Thyroid gland (tissue), 4 donors: Measurements from ENCODE around the gene CCDC184. TPM values are rescaled to one million over a fixed set of nuclear protein-coding genes. Genes with fewer than 3 reads are reported as not detected.
A peak's percentile ranks its signal among the peaks of the same experiment; 100 is the strongest.
"Not testable (repeated sequence)": the region's sequence is repeated elsewhere in the genome, so short reads cannot be mapped to it uniquely, and the experiment has no call there.

Experiments used
- DNase-seq, 2 donors: peaks; one replicate each; pipeline ENCODE4 v3.0.0-alpha.2; 2019
- H3K27ac ChIP-seq, 3 donors: fragments of 200-600 bp; sonication (generic); 1 replicate in 2 of 3; 2 replicates in 1 of 3; pipeline ENCODE4 v1.5.1; 2016 to 2019; ENCODE audit warnings: mild to moderate bottlenecking in 1 of 3, moderate library complexity in 1 of 3
- H3K27me3 ChIP-seq: fragments of 200-600 bp; sonication (generic); one replicate; pipeline ENCODE4 v1.5.1; 2019
- H3K36me3 ChIP-seq, 2 donors: fragments of 200-600 bp; sonication (generic); one replicate each; pipeline ENCODE4 v1.5.1; 2016 to 2019
- H3K4me1 ChIP-seq, 2 donors: fragments of 200-600 bp; sonication (generic); one replicate each; pipeline ENCODE4 v1.5.1; 2017 to 2019
- H3K4me3 ChIP-seq, 3 donors: fragments of 200-600 bp; sonication (generic); replicated peaks in 1 of 3; 1 replicate in 2 of 3; 2 replicates in 1 of 3; pipeline ENCODE4 v1.5.1; 2016; ENCODE audit warnings: mild to moderate bottlenecking in 1 of 3
- H3K9me3 ChIP-seq: fragments of 200-600 bp; sonication (generic); one replicate; pipeline ENCODE4 v1.5.1; 2017
- CTCF ChIP-seq, 6 experiments: fragments of 200-600 bp in 3 of 6; fragments of 450-650 bp in 3 of 6; sonication (generic) in 3 of 6; IDR thresholded peaks; one replicate each; pipeline ENCODE4 v1.5.1; 2016 to 2019; ENCODE audit warnings: antibody characterized with exemption in 6 of 6, mild to moderate bottlenecking in 2 of 6, inconsistent platforms in 1 of 6, moderate library complexity in 1 of 6
- POLR2A ChIP-seq, 2 donors: fragments of 450-650 bp; IDR thresholded peaks; one replicate each; pipeline ENCODE4 v1.6.1; 2017; ENCODE audit warnings: antibody characterized with exemption in 2 of 2, mild to moderate bottlenecking in 2 of 2, moderate library complexity in 1 of 2
- WGBS, 2 donors: methylation state at CpG; one replicate each; pipeline ENCODE4 v1.1.5; 2017; 5-methylcytosine and 5-hydroxymethylcytosine counted together
- intact Hi-C: fragments of 100-400 bp; cut with DNase I; formaldehyde crosslinking; loops from one replicate; pipeline ENCODE4 v1.15.1; 2023
- total RNA-seq, 4 donors: library from RNA; depleted of rRNA; stranded (reverse); fragments of >200 nt; gene quantifications; one replicate each; pipeline ENCODE4 v1.2.3, GENCODE V29; 2016

The CCDC184 gene
- total RNA-seq, 4 donors from 2014 or later = 0.44 to 0.54 TPM; not detected in 2

- H3K27ac ChIP-seq = no peak overlapping the region
- H3K36me3 ChIP-seq = peaks cover 28 to 71% of the 10 kb centered on the region in 2 donors
- no peak for DNase-seq
- intact Hi-C loops = no loop called here
- TF ChIP-seq CTCF (IDR thresholded peaks at IDR 0.05) = no peak
- no peak for TF ChIP-seq POLR2A (IDR thresholded peaks at IDR 0.05)
- no peak overlapping the region for H3K4me3 ChIP-seq
- no peaks in the 10 kb centered on the region for H3K9me3 ChIP-seq
- H3K27me3 ChIP-seq = no peaks in the 10 kb centered on the region
- no peaks in the 10 kb centered on the region for H3K4me1 ChIP-seq
- WGBS, 2 donors = 73 to 78% methylated on average over 1 of the region's 1 CpG
These were observed 37.5 kb upstream of the CCDC184 start for GRCh38 chr12:48145981-48146380.

GRCh38 chr12:48151103-48151771 lies 32.2 kb upstream of the CCDC184 start:
- Histone ChIP-seq H3K27ac (no peak overlapping the region), H3K4me1 (peaks cover 4 to 6% of the 10 kb centered on the region in 2 donors), H3K27me3 (no peaks in the 10 kb centered on the region), H3K4me3 (no peak overlapping the region), H3K9me3 (no peaks in the 10 kb centered on the region), H3K36me3 (peaks cover 38 to 43% of the 10 kb centered on the region in 2 donors)
- no peak for TF ChIP-seq CTCF (IDR thresholded peaks at IDR 0.05)
- TF ChIP-seq POLR2A (IDR thresholded peaks at IDR 0.05) = no peak
- intact Hi-C loops = loop anchor here (10.0 kb wide), 1 partner anchor 436 kb away; no protein-coding TSS in a partner anchor
- WGBS, 2 donors = 75 to 92% methylated on average over 2 of the region's 2 CpGs
- DNase-seq = no peak

- not testable (repeated sequence) for H3K27me3 ChIP-seq, DNase-seq, H3K9me3 ChIP-seq, H3K4me1 ChIP-seq, H3K4me3 ChIP-seq, H3K27ac ChIP-seq
- H3K36me3 ChIP-seq = peaks cover 10 to 12% of the 10 kb centered on the region in 2 donors
- intact Hi-C loops = loop anchor here (10.0 kb wide), 1 partner anchor 441 kb away; no protein-coding TSS in a partner anchor
- WGBS, 2 donors = 96 to 99% methylated on average over 5 of the region's 5 CpGs
These were observed 27.7 kb upstream of the CCDC184 start for GRCh38 chr12:48155786-48156185.

- Histone ChIP-seq H3K27me3 (no peaks in the 10 kb centered on the region), H3K27ac (peak overlapping the region in 2 of 3 donors; percentile 66 to 92), H3K4me3 (peak overlapping the region; percentile 53 to 92 (median 78)), H3K4me1 (peaks cover 8 to 9% of the 10 kb centered on the region in 2 donors), H3K36me3 (peaks cover 1 to 8% of the 10 kb centered on the region in 2 donors), H3K9me3 (no peaks in the 10 kb centered on the region)
- intact Hi-C loops = loop anchor here (10.0 kb wide), 1 partner anchor 442 kb away; no protein-coding TSS in a partner anchor
- WGBS, 2 donors = 25 to 26% methylated on average over 8 of the region's 8 CpGs
- no peak for TF ChIP-seq CTCF (IDR thresholded peaks at IDR 0.05)
- no peak for TF ChIP-seq POLR2A (IDR thresholded peaks at IDR 0.05)
- DNase-seq = no peak
These were observed 26.8 kb upstream of the CCDC184 start for GRCh38 chr12:48156652-48157017.

- TF ChIP-seq POLR2A (IDR thresholded peaks at IDR 0.05) (peak in 1 of 2 donors; percentile 65), CTCF (IDR thresholded peaks at IDR 0.05) (peak in 4 of 6 experiments; percentile 50 to 68 (median 52))
- peak; percentile 99 for DNase-seq
- Histone ChIP-seq H3K27ac (peak within 1 kb of the TSS; percentile 65 to 92 (median 66)), H3K36me3 (peaks cover 0 to 8% of the 10 kb centered on the region in 2 donors), H3K9me3 (no peaks in the 10 kb centered on the region), H3K27me3 (no peaks in the 10 kb centered on the region), H3K4me3 (peak within 1 kb of the TSS; percentile 53 to 92 (median 78)), H3K4me1 (peaks cover 8 to 9% of the 10 kb centered on the region in 2 donors)
- WGBS, 2 donors = 1% methylated on average over 40 to 46 of the region's 56 CpGs
- intact Hi-C loops = loop anchor here (10.0 kb wide), 1 partner anchor 442 kb away; no protein-coding TSS in a partner anchor
These were observed 26.2 kb upstream of the CCDC184 start, which contains the start of gene ASB8 for GRCh38 chr12:48157018-48157888. TSS of gene ASB8 (minus strand) at chr12:48157515. CDS start at chr12:48153496, 4,019 bp downstream.
